HG03175 (cell line): ENCODE results near the gene SLC4A2.
A peak's percentile ranks its signal among the peaks of the same experiment; 100 is the strongest.
"Not testable (repeated sequence)": the region's sequence is repeated elsewhere in the genome, so short reads cannot be mapped to it uniquely, and the experiment has no call there.

Source experiments
- ATAC-seq: cut with Tn5 transposase; IDR thresholded peaks from one replicate; pipeline ENCODE4 v1.9.1; 2021; ENCODE audit warnings: mild to moderate bottlenecking, moderate library complexity; ENCODE audit not compliant: unreplicated experiment

SLC4A2 gene

GRCh38 chr7:151023232-151023631, 36.2 kb upstream of the SLC4A2 start:
- no peak for ATAC-seq

GRCh38 chr7:151024435-151025056, 34.8 kb upstream of the SLC4A2 start, which contains the start of gene ATG9B:
Gene ATG9B, minus strand, starts transcription at chr7:151024494. Its CDS starts 71 bp downstream, at chr7:151024423.
- ATAC-seq, result no peak

GRCh38 chr7:151025924-151026671, 33.3 kb upstream of the SLC4A2 start:
- ATAC-seq, result no peak

GRCh38 chr7:151026771-151027727, 32.3 kb upstream of the SLC4A2 start:
- ATAC-seq, result not testable (repeated sequence)

GRCh38 chr7:151027728-151028130, 31.7 kb upstream of the SLC4A2 start:
- not testable (repeated sequence) for ATAC-seq

GRCh38 chr7:151028131-151028947, 31.1 kb upstream of the SLC4A2 start, which contains the start of gene ABCB8:
Gene ABCB8, plus strand, starts transcription at chr7:151028450. Its CDS starts 66 bp downstream, at chr7:151028516.
- peak; percentile 96 for ATAC-seq

- no peak for ATAC-seq
Observed at GRCh38 chr7:151028948-151029501, 30.4 kb upstream of the SLC4A2 start.

GRCh38 chr7:151031011-151031410, 28.4 kb upstream of the SLC4A2 start:
- no peak for ATAC-seq

GRCh38 chr7:151032936-151033863, 26.2 kb upstream of the SLC4A2 start:
- no peak for ATAC-seq

- no peak for ATAC-seq
Observed at GRCh38 chr7:151033864-151034249, 25.5 kb upstream of the SLC4A2 start.

- ATAC-seq, result no peak
Observed at GRCh38 chr7:151034312-151035025, 24.9 kb upstream of the SLC4A2 start.

- ATAC-seq, result no peak
Observed at GRCh38 chr7:151035026-151035717, 24.2 kb upstream of the SLC4A2 start.

GRCh38 chr7:151035902-151036301, 23.5 kb upstream of the SLC4A2 start:
- ATAC-seq, result no peak

GRCh38 chr7:151038951-151039849, 20.2 kb upstream of the SLC4A2 start:
- ATAC-seq, result no peak

GRCh38 chr7:151039850-151040548, 19.4 kb upstream of the SLC4A2 start:
- ATAC-seq, result no peak
